CD14-positive monocyte (primary cell): ENCODE data around the gene EPAS1. TPM values are rescaled to one million over a fixed set of nuclear protein-coding genes. Genes with fewer than 3 reads are reported as not detected.

Source experiments
- DNase-seq, 3 donors: peaks; one replicate each; pipeline ENCODE4 v3.0.0-alpha.2; 2011 to 2022
- H2AFZ ChIP-seq: 2 replicates; pipeline ENCODE4 v1.6.0; 2012; ENCODE audit warnings: mild to moderate bottlenecking, low read depth, low read length, inconsistent platforms; ENCODE audit not compliant: insufficient read depth, poor library complexity, severe bottlenecking
- H3K27ac ChIP-seq, 2 donors: 1 replicate in 1 of 2; 2 replicates in 1 of 2; pipeline ENCODE4 v1.5.1; 2012 to 2013; ENCODE audit warnings: low read length in 2 of 2, control low read depth in 1 of 2, inconsistent platforms in 1 of 2, low read depth in 1 of 2, mild to moderate bottlenecking in 1 of 2
- H3K27me3 ChIP-seq, 2 donors: one replicate each; pipeline versions ENCODE4 v1.6.0 to v1.6.1; 2011 to 2013; ENCODE audit warnings: low read length in 2 of 2; ENCODE audit not compliant: control insufficient read depth in 2 of 2, insufficient read depth in 2 of 2
- H3K36me3 ChIP-seq, 2 donors: replicated peaks in 1 of 2; 1 replicate in 1 of 2; 2 replicates in 1 of 2; pipeline versions ENCODE4 v1.5.1 to v1.6.1; 2012 to 2013; ENCODE audit warnings: low read length in 2 of 2, control low read depth in 1 of 2, inconsistent platforms in 1 of 2, mild to moderate bottlenecking in 1 of 2; ENCODE audit not compliant: insufficient read depth in 2 of 2, control insufficient read depth in 1 of 2
- H3K4me1 ChIP-seq, 2 donors: 1 replicate in 1 of 2; 2 replicates in 1 of 2; pipeline versions ENCODE4 v1.5.1 to v1.6.1; 2012 to 2013; ENCODE audit warnings: low read length in 2 of 2, control low read depth in 1 of 2, inconsistent platforms in 1 of 2, mild to moderate bottlenecking in 1 of 2, moderate library complexity in 1 of 2; ENCODE audit not compliant: insufficient read depth in 2 of 2, control insufficient read depth in 1 of 2
- H3K4me2 ChIP-seq: replicated peaks from 2 replicates; pipeline ENCODE3; 2012; ENCODE audit warnings: low read length, moderate library complexity, mild to moderate bottlenecking; ENCODE audit not compliant: poor library complexity, severe bottlenecking; ENCODE audit errors: extremely low read depth
- H3K4me3 ChIP-seq, 3 experiments: fragments of 200-600 bp in 1 of 3; sonication (generic) in 1 of 3; replicated peaks in 1 of 3; 1 replicate in 2 of 3; 2 replicates in 1 of 3; pipeline ENCODE4 v1.5.1; 2011 to 2013; ENCODE audit warnings: low read length in 3 of 3, mild to moderate bottlenecking in 3 of 3, control low read depth in 2 of 3, low read depth in 2 of 3, inconsistent platforms in 1 of 3, moderate library complexity in 1 of 3
- H3K79me2 ChIP-seq: 2 replicates; pipeline ENCODE4 v1.6.0; 2012; ENCODE audit warnings: mild to moderate bottlenecking, control low read depth, inconsistent platforms, low read length, moderate library complexity; ENCODE audit not compliant: insufficient read depth
- H3K9ac ChIP-seq: 2 replicates; pipeline ENCODE4 v1.6.0; 2017; ENCODE audit warnings: low read length, mild to moderate bottlenecking; ENCODE audit not compliant: insufficient read depth, poor library complexity, severe bottlenecking
- H3K9me3 ChIP-seq, 2 donors: replicated peaks in 1 of 2; 1 replicate in 1 of 2; 2 replicates in 1 of 2; pipeline versions ENCODE4 v1.5.1 to v1.6.1; 2012 to 2013; ENCODE audit warnings: low read length in 2 of 2, control low read depth in 1 of 2; ENCODE audit not compliant: control insufficient read depth in 1 of 2, insufficient read depth in 1 of 2
- H4K20me1 ChIP-seq: 2 replicates; pipeline ENCODE4 v1.6.0; 2012; ENCODE audit warnings: mild to moderate bottlenecking, low read length, control low read depth, moderate library complexity; ENCODE audit not compliant: insufficient read depth
- H3K27ac Mint-ChIP-seq, 7 donors: one replicate each; pipeline ENCODE4 v1.8.0; 2020; ENCODE audit warnings: mild to moderate bottlenecking in 7 of 7, mixed read lengths in 7 of 7, moderate library complexity in 6 of 7, inconsistent platforms in 2 of 7
- H3K27me3 Mint-ChIP-seq, 3 donors: one replicate each; pipeline ENCODE4 v1.8.0; 2021 to 2022; ENCODE audit warnings: low read depth in 3 of 3, mild to moderate bottlenecking in 3 of 3, mixed read lengths in 3 of 3, moderate library complexity in 3 of 3, inconsistent platforms in 1 of 3
- H3K36me3 Mint-ChIP-seq, 2 donors: one replicate each; pipeline ENCODE4 v1.8.0; 2020; ENCODE audit warnings: mixed read lengths in 2 of 2, inconsistent platforms in 1 of 2, mild to moderate bottlenecking in 1 of 2
- H3K4me1 Mint-ChIP-seq: one replicate; pipeline ENCODE4 v1.8.0; 2020; ENCODE audit warnings: mild to moderate bottlenecking, mixed read lengths
- H3K4me3 Mint-ChIP-seq, 2 donors: one replicate each; pipeline ENCODE4 v1.8.0; 2020; ENCODE audit warnings: mild to moderate bottlenecking in 2 of 2, mixed read lengths in 2 of 2, moderate library complexity in 1 of 2
- H3K9me3 Mint-ChIP-seq, 7 donors: one replicate each; pipeline ENCODE4 v1.8.0; 2020 to 2022; ENCODE audit warnings: mixed read lengths in 7 of 7, mild to moderate bottlenecking in 6 of 7, moderate library complexity in 6 of 7, inconsistent platforms in 2 of 7
- WGBS: methylation state at CpG from one replicate; pipeline ENCODE4 v1.1.5; 2013; ENCODE audit warnings: missing lambda C conversion rate; ENCODE audit not compliant: insufficient coverage; 5-methylcytosine and 5-hydroxymethylcytosine counted together
- intact Hi-C, 2 donors: fragments of 100-400 bp; cut with micrococcal nuclease; formaldehyde crosslinking; loops; one replicate each; pipeline versions ENCODE4 v1.15.0 to v1.15.1; 2023
- polyA plus RNA-seq, 3 donors: library from polyadenylated mRNA; depleted of rRNA in 1 of 3; unstranded in 2 of 3; stranded (reverse) in 1 of 3; fragments of 300-500 nt in 2 of 3; fragments of >200 nt in 1 of 3; fragmentation: Illumina TruSeq in 2 of 3; gene quantifications; 1 replicate in 2 of 3; 2 replicates in 1 of 3; pipeline ENCODE4 v1.2.3, GENCODE V29; 2012 to 2021
- TF ChIP-seq, protein P1 (sequence below): fragments of 200-600 bp; IDR thresholded peaks from one replicate; pipeline ENCODE4 v1.8.0; 2022; ENCODE audit warnings: antibody characterized with exemption, mild to moderate bottlenecking

The EPAS1 gene
- polyA plus RNA-seq, 3 donors = 0.11 to 1.0 (median 0.88) TPM

DNA sequence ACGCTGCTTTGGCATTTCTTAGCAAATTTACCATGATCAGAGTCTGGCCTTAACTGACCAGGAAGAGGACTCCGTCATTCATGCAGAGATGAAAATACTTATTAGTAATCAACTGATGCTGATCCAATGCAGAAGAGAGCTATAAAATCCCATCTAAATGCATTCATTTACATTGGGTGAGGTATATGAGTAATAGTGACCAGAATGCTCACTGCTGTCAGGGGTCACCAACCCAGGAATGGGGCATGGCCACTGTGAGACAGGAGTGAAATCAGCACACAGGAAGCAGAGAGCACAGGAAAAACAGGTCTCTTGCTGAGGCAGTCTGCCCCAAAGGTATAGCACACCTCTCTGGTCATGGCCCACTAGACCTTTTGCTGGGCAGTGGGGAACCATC lies 114.0 kb downstream of the EPAS1 start:
- no peak overlapping the region for H3K9ac ChIP-seq
- peaks cover 0 to 3% of the 10 kb centered on the region in 2 donors for H3K4me1 ChIP-seq
- H4K20me1 ChIP-seq = no peaks in the 10 kb centered on the region
- peaks cover 6% of the 10 kb centered on the region for H3K4me1 Mint-ChIP-seq
- TF ChIP-seq, protein P1, sequence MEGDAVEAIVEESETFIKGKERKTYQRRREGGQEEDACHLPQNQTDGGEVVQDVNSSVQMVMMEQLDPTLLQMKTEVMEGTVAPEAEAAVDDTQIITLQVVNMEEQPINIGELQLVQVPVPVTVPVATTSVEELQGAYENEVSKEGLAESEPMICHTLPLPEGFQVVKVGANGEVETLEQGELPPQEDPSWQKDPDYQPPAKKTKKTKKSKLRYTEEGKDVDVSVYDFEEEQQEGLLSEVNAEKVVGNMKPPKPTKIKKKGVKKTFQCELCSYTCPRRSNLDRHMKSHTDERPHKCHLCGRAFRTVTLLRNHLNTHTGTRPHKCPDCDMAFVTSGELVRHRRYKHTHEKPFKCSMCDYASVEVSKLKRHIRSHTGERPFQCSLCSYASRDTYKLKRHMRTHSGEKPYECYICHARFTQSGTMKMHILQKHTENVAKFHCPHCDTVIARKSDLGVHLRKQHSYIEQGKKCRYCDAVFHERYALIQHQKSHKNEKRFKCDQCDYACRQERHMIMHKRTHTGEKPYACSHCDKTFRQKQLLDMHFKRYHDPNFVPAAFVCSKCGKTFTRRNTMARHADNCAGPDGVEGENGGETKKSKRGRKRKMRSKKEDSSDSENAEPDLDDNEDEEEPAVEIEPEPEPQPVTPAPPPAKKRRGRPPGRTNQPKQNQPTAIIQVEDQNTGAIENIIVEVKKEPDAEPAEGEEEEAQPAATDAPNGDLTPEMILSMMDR = no peak
- peak overlapping the region in 1 of 7 donors; percentile 40 for H3K27ac Mint-ChIP-seq
- H3K9me3 Mint-ChIP-seq = peaks cover 1 to 7% (median 6%) of the 10 kb centered on the region in 7 donors
- H3K4me3 ChIP-seq = no peak overlapping the region
- peaks cover 0 to 2% (median 1%) of the 10 kb centered on the region in 3 donors for H3K27me3 Mint-ChIP-seq
- peaks cover 0 to under 1% of the 10 kb centered on the region in 2 donors for H3K9me3 ChIP-seq
- intact Hi-C loops = no loop called here
- no peak overlapping the region for H2AFZ ChIP-seq
- H3K79me2 ChIP-seq = no peaks in the 10 kb centered on the region
- no peaks in the 10 kb centered on the region for H3K36me3 ChIP-seq
- DNase-seq = no peak
- H3K27me3 ChIP-seq = no peaks in the 10 kb centered on the region
- H3K36me3 Mint-ChIP-seq = no peaks in the 10 kb centered on the region
- no peak overlapping the region for H3K27ac ChIP-seq
- H3K4me2 ChIP-seq = no peak overlapping the region
- no CpG with 5 or more reads among the region's 2 CpGs for WGBS
- no peak overlapping the region for H3K4me3 Mint-ChIP-seq

DNA sequence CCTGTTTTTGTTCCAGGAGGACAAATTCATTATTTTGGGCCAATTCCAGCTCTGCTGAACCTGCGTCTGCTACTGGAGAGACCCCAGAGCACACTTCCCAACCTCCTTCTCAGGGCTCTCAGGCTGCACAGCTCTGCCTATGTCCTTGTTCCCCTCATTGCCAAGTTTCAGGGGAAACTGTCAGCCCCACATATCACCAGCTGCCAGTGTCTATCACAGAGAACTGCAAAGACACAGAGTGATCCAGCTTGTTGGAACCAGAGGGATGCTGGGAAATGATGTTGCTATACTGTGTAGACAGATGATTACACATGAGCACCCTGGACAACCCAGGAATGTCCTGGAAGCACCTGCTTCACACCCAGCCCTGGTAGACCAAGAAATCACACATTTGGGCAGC lies 114.8 kb downstream of the EPAS1 start:
- 100% methylated on average over 1 of the region's 1 CpG for WGBS

More for the DNA sequence above, 114.8 kb downstream of the EPAS1 start:
- Histone ChIP-seq H2AFZ (no peak overlapping the region), H3K79me2 (no peaks in the 10 kb centered on the region), H3K4me3 (no peak overlapping the region), H3K9me3 (peaks cover 2 to 8% of the 10 kb centered on the region in 2 donors), H4K20me1 (no peaks in the 10 kb centered on the region), H3K9ac (no peak overlapping the region), H3K4me2 (no peak overlapping the region), H3K36me3 (no peaks in the 10 kb centered on the region), H3K27ac (no peak overlapping the region), H3K4me1 (peaks cover 0 to 3% of the 10 kb centered on the region in 2 donors), H3K27me3 (no peaks in the 10 kb centered on the region)
- DNase-seq = no peak
- peaks cover 6% of the 10 kb centered on the region for H3K4me1 Mint-ChIP-seq
- TF ChIP-seq, protein P1 = no peak
- H3K36me3 Mint-ChIP-seq = no peaks in the 10 kb centered on the region
- no peak overlapping the region for H3K4me3 Mint-ChIP-seq
- peaks cover 1 to 13% (median 9%) of the 10 kb centered on the region in 7 donors for H3K9me3 Mint-ChIP-seq
- intact Hi-C loops = no loop called here
- H3K27me3 Mint-ChIP-seq = peaks cover 0 to 5% (median 3%) of the 10 kb centered on the region in 3 donors
- peak overlapping the region in 1 of 7 donors; percentile 58 for H3K27ac Mint-ChIP-seq
